ENCODE results near the gene VSIG10.

DNA sequence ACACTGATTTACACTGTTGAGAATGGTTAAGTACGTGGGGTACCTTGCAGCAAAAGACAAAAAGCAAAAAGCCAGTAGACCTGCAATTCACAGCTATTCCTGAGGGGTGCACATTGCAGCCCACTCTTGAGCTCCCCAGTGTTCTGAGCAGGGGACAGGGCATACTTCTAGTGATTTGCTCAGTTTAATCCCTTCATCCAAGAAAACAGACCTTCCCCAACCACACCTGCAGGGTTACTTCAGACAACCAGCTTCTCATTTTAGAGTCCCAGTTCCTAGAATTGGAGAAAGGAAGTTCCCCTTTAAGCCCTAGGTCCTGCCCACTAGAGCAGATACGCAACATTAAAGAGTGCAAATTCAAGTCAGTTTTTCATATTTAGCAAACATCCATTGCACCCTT is 39.2 kb downstream of the VSIG10 start:
- TF ChIP-seq MAFK (conservative IDR thresholded peaks at IDR 0.05 in 1 of 2, IDR thresholded peaks at IDR 0.05 in 1 of 2; ENCODE audit: low read length in 2 of 2) (no peak), ZNF253 (CRISPR knock-in tag; IDR thresholded peaks at IDR 0.05; ENCODE audit: borderline replicate concordance) (no peak), ZNF138 (CRISPR knock-in tag; IDR thresholded peaks at IDR 0.05; ENCODE audit: low read depth) (no peak), CBFB (CRISPR knock-in tag; IDR thresholded peaks at IDR 0.05) (no peak), NFE2 (CRISPR knock-in tag; IDR thresholded peaks at IDR 0.05) (no peak), CTCF (CRISPR knock-in tag; IDR thresholded peaks at IDR 0.05) (peak; percentile 13; the same call in 1 of the 2 replicates), HNRNPL (IDR thresholded peaks at IDR 0.05; ENCODE audit: low read depth, low read length) (no peak), YY1 (IDR thresholded peaks at IDR 0.05; ENCODE audit: insufficient read depth, insufficient replicate concordance, low read depth, low read length) (no peak), ZNF10 (CRISPR knock-in tag; IDR thresholded peaks at IDR 0.05; ENCODE audit: borderline replicate concordance, low read depth) (no peak)
- TF ChIP-seq, protein P1, sequence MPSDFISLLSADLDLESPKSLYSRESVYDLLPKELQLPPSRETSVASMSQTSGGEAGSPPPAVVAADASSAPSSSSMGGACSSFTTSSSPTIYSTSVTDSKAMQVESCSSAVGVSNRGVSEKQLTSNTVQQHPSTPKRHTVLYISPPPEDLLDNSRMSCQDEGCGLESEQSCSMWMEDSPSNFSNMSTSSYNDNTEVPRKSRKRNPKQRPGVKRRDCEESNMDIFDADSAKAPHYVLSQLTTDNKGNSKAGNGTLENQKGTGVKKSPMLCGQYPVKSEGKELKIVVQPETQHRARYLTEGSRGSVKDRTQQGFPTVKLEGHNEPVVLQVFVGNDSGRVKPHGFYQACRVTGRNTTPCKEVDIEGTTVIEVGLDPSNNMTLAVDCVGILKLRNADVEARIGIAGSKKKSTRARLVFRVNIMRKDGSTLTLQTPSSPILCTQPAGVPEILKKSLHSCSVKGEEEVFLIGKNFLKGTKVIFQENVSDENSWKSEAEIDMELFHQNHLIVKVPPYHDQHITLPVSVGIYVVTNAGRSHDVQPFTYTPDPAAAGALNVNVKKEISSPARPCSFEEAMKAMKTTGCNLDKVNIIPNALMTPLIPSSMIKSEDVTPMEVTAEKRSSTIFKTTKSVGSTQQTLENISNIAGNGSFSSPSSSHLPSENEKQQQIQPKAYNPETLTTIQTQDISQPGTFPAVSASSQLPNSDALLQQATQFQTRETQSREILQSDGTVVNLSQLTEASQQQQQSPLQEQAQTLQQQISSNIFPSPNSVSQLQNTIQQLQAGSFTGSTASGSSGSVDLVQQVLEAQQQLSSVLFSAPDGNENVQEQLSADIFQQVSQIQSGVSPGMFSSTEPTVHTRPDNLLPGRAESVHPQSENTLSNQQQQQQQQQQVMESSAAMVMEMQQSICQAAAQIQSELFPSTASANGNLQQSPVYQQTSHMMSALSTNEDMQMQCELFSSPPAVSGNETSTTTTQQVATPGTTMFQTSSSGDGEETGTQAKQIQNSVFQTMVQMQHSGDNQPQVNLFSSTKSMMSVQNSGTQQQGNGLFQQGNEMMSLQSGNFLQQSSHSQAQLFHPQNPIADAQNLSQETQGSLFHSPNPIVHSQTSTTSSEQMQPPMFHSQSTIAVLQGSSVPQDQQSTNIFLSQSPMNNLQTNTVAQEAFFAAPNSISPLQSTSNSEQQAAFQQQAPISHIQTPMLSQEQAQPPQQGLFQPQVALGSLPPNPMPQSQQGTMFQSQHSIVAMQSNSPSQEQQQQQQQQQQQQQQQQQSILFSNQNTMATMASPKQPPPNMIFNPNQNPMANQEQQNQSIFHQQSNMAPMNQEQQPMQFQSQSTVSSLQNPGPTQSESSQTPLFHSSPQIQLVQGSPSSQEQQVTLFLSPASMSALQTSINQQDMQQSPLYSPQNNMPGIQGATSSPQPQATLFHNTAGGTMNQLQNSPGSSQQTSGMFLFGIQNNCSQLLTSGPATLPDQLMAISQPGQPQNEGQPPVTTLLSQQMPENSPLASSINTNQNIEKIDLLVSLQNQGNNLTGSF (CRISPR knock-in tag; IDR thresholded peaks at IDR 0.05), result no peak
